H1 (cell line): Measurements from ENCODE around the gene MLH3. TPM values are rescaled to one million over a fixed set of nuclear protein-coding genes. Genes with fewer than 3 reads are reported as not detected.

Source experiments
- ATF3 ChIP-seq: IDR thresholded peaks from 2 replicates; pipeline ENCODE4 v1.6.1; 2011; ENCODE audit warnings: low read depth, mild to moderate bottlenecking, low read length; ENCODE audit not compliant: insufficient read depth
- EP300 ChIP-seq, 2 experiments: IDR thresholded peaks; 1 replicate in 1 of 2; 2 replicates in 1 of 2; pipeline ENCODE4 v1.6.1; 2011 to 2012; ENCODE audit warnings: low read depth in 2 of 2, low read length in 2 of 2, mild to moderate bottlenecking in 2 of 2, borderline replicate concordance in 1 of 2, inconsistent platforms in 1 of 2, moderate library complexity in 1 of 2
- GTF2F1 ChIP-seq: IDR thresholded peaks from 2 replicates; pipeline ENCODE4 v1.6.1; 2012; ENCODE audit warnings: low read depth, low read length, improper control_type of control experiment, borderline replicate concordance
- KDM1A ChIP-seq: fragments of 200-600, 300-600 bp; sonication (generic); IDR thresholded peaks from 2 replicates; pipeline ENCODE4 v1.7.1; 2016; ENCODE audit warnings: mild to moderate bottlenecking, low read length, borderline replicate concordance
- SIN3A ChIP-seq, 2 experiments: IDR thresholded peaks in 1 of 2; conservative IDR thresholded peaks in 1 of 2; 2 replicates each; pipeline ENCODE4 v1.6.1; 2011 to 2012; ENCODE audit warnings: low read length in 2 of 2, improper control_type of control experiment in 1 of 2, low read depth in 1 of 2, mild to moderate bottlenecking in 1 of 2
- TEAD4 ChIP-seq: IDR thresholded peaks from 2 replicates; pipeline ENCODE4 v1.6.1; 2012; ENCODE audit warnings: low read depth, low read length, inconsistent platforms, mixed read lengths
- YY1 ChIP-seq: IDR thresholded peaks from 2 replicates; pipeline ENCODE4 v1.6.1; 2011; ENCODE audit warnings: low read depth, mild to moderate bottlenecking, low read length
- polyA plus RNA-seq, 7 experiments: library from polyadenylated mRNA; depleted of rRNA in 3 of 7; stranded (reverse) in 5 of 7; unstranded in 2 of 7; fragments of >200 nt in 5 of 7; fragments of 200-250 nt in 2 of 7; gene quantifications; 1 replicate in 5 of 7; 2 replicates in 1 of 7; 4 replicates in 1 of 7; pipeline versions ENCODE4 v1.2.1 to v1.2.3, GENCODE V29; 2011 to 2013; ENCODE audit warnings: missing spikeins in 2 of 7, mixed read lengths in 2 of 7
- total RNA-seq: library from RNA; stranded (reverse); fragmentation: NEBNext Ultra II Directional; extraction: Animal tissue kit (Norgen Biotek cat#: 25700); gene quantifications from 2 replicates; pipeline ENCODE4 v1.2.1, GENCODE V29; 2021
- TF ChIP-seq, protein P1 (sequence below): fragments of 300-600 bp; sonication (generic); IDR thresholded peaks from 2 replicates; pipeline ENCODE4 v1.7.1; 2012; ENCODE audit warnings: low read length, moderate library complexity, mild to moderate bottlenecking, inconsistent platforms; ENCODE audit not compliant: insufficient replicate concordance

Gene MLH3
- total and polyA plus RNA-seq, 2 of the 8 experiments (the other 6 are each of a cell fraction or from before 2014, with no cell fraction given): 9.3 to 20.1 TPM

DNA sequence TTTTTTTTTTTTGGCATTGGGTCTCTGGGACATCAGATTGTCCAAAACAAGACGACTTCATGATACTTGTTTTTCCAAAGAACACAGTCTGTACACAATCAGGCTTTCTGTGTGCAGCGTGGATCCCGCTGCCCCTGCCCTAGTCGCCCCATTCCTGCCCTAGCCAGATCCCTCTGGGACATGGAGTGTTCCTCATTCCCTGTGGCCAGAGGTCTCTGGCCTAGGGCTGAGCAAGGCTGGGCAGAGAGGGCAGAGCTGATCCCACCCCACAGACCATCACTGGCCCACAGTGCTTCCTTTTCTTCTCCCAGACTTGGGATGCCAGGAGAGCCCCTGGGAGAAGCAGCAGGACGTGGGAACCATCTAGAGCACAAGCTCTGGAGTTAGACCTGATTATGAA lies 69.4 kb downstream of the MLH3 start (continued):
- TF ChIP-seq, protein P1, sequence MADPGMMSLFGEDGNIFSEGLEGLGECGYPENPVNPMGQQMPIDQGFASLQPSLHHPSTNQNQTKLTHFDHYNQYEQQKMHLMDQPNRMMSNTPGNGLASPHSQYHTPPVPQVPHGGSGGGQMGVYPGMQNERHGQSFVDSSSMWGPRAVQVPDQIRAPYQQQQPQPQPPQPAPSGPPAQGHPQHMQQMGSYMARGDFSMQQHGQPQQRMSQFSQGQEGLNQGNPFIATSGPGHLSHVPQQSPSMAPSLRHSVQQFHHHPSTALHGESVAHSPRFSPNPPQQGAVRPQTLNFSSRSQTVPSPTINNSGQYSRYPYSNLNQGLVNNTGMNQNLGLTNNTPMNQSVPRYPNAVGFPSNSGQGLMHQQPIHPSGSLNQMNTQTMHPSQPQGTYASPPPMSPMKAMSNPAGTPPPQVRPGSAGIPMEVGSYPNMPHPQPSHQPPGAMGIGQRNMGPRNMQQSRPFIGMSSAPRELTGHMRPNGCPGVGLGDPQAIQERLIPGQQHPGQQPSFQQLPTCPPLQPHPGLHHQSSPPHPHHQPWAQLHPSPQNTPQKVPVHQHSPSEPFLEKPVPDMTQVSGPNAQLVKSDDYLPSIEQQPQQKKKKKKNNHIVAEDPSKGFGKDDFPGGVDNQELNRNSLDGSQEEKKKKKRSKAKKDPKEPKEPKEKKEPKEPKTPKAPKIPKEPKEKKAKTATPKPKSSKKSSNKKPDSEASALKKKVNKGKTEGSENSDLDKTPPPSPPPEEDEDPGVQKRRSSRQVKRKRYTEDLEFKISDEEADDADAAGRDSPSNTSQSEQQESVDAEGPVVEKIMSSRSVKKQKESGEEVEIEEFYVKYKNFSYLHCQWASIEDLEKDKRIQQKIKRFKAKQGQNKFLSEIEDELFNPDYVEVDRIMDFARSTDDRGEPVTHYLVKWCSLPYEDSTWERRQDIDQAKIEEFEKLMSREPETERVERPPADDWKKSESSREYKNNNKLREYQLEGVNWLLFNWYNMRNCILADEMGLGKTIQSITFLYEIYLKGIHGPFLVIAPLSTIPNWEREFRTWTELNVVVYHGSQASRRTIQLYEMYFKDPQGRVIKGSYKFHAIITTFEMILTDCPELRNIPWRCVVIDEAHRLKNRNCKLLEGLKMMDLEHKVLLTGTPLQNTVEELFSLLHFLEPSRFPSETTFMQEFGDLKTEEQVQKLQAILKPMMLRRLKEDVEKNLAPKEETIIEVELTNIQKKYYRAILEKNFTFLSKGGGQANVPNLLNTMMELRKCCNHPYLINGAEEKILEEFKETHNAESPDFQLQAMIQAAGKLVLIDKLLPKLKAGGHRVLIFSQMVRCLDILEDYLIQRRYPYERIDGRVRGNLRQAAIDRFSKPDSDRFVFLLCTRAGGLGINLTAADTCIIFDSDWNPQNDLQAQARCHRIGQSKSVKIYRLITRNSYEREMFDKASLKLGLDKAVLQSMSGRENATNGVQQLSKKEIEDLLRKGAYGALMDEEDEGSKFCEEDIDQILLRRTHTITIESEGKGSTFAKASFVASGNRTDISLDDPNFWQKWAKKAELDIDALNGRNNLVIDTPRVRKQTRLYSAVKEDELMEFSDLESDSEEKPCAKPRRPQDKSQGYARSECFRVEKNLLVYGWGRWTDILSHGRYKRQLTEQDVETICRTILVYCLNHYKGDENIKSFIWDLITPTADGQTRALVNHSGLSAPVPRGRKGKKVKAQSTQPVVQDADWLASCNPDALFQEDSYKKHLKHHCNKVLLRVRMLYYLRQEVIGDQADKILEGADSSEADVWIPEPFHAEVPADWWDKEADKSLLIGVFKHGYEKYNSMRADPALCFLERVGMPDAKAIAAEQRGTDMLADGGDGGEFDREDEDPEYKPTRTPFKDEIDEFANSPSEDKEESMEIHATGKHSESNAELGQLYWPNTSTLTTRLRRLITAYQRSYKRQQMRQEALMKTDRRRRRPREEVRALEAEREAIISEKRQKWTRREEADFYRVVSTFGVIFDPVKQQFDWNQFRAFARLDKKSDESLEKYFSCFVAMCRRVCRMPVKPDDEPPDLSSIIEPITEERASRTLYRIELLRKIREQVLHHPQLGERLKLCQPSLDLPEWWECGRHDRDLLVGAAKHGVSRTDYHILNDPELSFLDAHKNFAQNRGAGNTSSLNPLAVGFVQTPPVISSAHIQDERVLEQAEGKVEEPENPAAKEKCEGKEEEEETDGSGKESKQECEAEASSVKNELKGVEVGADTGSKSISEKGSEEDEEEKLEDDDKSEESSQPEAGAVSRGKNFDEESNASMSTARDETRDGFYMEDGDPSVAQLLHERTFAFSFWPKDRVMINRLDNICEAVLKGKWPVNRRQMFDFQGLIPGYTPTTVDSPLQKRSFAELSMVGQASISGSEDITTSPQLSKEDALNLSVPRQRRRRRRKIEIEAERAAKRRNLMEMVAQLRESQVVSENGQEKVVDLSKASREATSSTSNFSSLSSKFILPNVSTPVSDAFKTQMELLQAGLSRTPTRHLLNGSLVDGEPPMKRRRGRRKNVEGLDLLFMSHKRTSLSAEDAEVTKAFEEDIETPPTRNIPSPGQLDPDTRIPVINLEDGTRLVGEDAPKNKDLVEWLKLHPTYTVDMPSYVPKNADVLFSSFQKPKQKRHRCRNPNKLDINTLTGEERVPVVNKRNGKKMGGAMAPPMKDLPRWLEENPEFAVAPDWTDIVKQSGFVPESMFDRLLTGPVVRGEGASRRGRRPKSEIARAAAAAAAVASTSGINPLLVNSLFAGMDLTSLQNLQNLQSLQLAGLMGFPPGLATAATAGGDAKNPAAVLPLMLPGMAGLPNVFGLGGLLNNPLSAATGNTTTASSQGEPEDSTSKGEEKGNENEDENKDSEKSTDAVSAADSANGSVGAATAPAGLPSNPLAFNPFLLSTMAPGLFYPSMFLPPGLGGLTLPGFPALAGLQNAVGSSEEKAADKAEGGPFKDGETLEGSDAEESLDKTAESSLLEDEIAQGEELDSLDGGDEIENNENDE: no peak
- TF ChIP-seq TEAD4 (no peak), EP300 (IDR thresholded peaks at IDR 0.05; ENCODE audit: borderline replicate concordance in 1 of 2, low read depth in 2 of 2, low read length in 2 of 2) (no peak), YY1 (no peak), ATF3 (no peak), GTF2F1 (no peak), KDM1A (no peak), SIN3A (conservative IDR thresholded peaks at IDR 0.05 in 1 of 2, IDR thresholded peaks at IDR 0.05 in 1 of 2; ENCODE audit: low read depth in 1 of 2, low read length in 2 of 2) (no peak)
